GM12874 (cell line): Measurements from ENCODE around the gene FLYWCH1.

Experiments used
- CTCF ChIP-seq: IDR thresholded peaks from 2 replicates; pipeline ENCODE4 v1.5.1; 2011; ENCODE audit warnings: low read depth, mild to moderate bottlenecking, control low read depth, low read length, moderate library complexity; ENCODE audit not compliant: insufficient read depth

Gene FLYWCH1

DNA sequence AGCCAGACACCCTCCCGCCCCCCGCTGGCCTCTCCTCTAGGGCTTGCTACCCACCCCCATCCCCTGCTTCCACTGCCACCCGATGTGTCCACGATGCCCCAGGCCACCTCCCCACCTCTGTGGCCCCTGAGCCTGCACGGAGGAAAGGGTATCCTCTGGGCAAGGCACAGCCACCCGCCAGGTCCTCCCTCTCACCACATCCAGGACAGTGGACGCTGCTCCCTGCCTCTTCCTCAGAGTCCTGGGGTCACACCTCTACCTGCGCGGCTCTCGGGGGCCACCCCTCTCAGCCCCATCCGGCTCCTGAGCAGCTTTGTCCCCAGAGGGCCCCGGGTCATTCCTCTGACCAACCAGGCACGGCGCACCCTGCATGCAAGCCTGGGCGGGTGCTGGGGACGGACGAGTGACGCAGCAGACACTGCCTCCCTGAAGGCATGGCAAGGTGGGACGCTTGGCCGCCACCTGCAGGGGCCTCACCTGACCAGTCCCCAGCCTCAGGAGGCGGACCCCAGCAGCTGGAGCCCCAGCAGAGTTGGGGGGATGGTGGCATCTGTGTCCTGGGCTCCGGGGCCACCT is 24.8 kb downstream of the FLYWCH1 start:
- TF ChIP-seq CTCF, result no peak

DNA sequence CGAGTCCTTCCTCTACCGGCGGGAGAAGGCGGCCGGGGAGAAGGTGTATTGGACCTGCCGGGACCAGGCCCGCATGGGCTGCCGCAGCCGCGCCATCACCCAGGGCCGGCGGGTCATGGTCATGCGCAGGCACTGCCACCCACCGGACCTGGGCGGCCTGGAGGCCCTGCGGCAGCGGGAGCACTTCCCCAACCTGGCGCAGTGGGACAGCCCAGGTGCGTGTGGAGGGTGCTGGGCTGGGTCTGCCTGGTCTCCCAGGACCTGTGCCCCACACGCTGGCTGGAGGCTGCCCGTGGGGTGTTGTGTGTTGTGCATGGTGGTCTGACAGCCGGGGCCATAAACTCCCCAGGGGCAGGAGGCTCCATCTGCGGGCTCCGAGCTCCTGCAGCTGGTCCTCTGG is 25.4 kb downstream of the FLYWCH1 start:
- TF ChIP-seq CTCF, result no peak

GRCh38 chr16:2938206-2938605 is 26.5 kb downstream of the FLYWCH1 start:
- no peak for TF ChIP-seq CTCF

DNA sequence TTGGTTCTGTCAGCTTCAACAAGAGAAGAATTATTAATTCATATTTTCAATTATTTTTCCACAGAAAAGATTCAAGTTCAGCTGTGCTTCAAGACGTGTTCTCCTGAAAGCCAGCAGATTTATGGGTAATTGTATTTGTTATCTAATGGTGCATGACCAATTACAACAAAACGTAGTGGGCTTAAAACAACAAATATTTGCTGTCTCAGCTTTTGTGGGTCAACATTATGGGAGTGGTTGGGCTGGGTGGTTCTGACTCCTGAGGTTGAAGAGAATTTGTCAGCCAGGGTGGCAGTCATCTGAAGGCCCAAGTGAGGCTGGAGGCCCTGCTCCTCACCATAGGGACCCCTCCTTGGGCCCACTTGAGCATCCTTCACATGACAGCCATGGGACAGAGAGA is 28.2 kb downstream of the FLYWCH1 start:
- TF ChIP-seq CTCF, result no peak

- TF ChIP-seq CTCF, result no peak
These were observed 30.3 kb downstream of the FLYWCH1 start for GRCh38 chr16:2942045-2942444.

DNA sequence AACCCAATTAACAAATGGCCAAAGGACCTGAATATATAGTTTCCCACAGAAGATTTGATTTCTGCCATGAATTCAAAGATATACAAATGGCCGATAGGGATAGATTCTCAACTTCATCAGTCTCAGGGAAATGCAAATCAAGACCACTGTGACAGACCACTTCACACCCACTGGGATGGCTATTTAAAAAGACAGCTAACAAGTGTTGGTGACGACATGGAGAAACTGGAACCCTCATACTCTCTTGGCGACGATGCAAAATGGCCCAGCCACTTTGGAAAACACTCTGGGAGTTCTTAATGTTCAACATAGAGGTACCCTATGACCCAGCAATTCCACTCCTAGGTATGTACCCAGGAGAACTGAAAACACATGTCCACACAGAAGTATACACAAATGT is 34.9 kb downstream of the FLYWCH1 start:
- no peak for TF ChIP-seq CTCF

- no peak for TF ChIP-seq CTCF
These were observed 37.3 kb downstream of the FLYWCH1 start for GRCh38 chr16:2948807-2949704.
